Measurements from ENCODE around the gene TPP1. TPM values are rescaled to one million over a fixed set of nuclear protein-coding genes. Genes with fewer than 3 reads are reported as not detected.

TPP1 gene
- total and polyA plus RNA-seq, 11 donors, result 38.5 to 169 (median 79.7) TPM

GRCh38 chr11:6664551-6664950 is 45.3 kb upstream of the TPP1 start:
- Histone ChIP-seq H3K27ac (peak overlapping the region in 4 of 12 donors; percentile 50 to 74 (median 64)), H3K27me3 (no peaks in the 10 kb centered on the region), H3K4me3 (no peak overlapping the region), H3K9me3 (no peaks in the 10 kb centered on the region), H3K4me1 (peaks cover 0 to 20% (median 1%) of the 10 kb centered on the region in 12 donors), H3K36me3 (no peaks in the 10 kb centered on the region)
- ATAC-seq (no peak), DNase-seq (no peak)
- WGBS, 4 donors, result 0 to 45% (median 1%) methylated on average over 1 of the region's 1 CpG
- TF ChIP-seq POLR2A (IDR thresholded peaks at IDR 0.05) (no peak), CTCF (IDR thresholded peaks at IDR 0.05) (no peak)
- intact Hi-C loops (cut with DNase I), result no loop called here

- TF ChIP-seq CTCF (IDR thresholded peaks at IDR 0.05) (no peak), POLR2A (IDR thresholded peaks at IDR 0.05) (no peak)
- intact Hi-C loops (cut with DNase I), result no loop called here
- ATAC-seq (peak in 2 of 4 donors; percentile 28 to 87), DNase-seq (no peak)
- 46 to 84% (median 65%) methylated on average over 2 to 3 of the region's 3 CpGs for WGBS, 4 donors
- H3K9me3 ChIP-seq, result no peaks in the 10 kb centered on the region
- H3K4me3 ChIP-seq, result no peak overlapping the region
- peak overlapping the region in 7 of 12 donors; percentile 11 to 74 (median 50) for H3K27ac ChIP-seq
- H3K4me1 ChIP-seq, result peaks cover 0 to 20% (median 1%) of the 10 kb centered on the region in 12 donors
- no peaks in the 10 kb centered on the region for H3K27me3 ChIP-seq
- no peaks in the 10 kb centered on the region for H3K36me3 ChIP-seq
These were observed 44.7 kb upstream of the TPP1 start for GRCh38 chr11:6663794-6664469.

GRCh38 chr11:6660712-6661111 is 41.5 kb upstream of the TPP1 start:
- DNase-seq, result no peak
- Histone ChIP-seq H3K9me3 (no peaks in the 10 kb centered on the region), H3K27me3 (no peaks in the 10 kb centered on the region), H3K27ac (no peak overlapping the region), H3K4me1 (peaks cover 0 to 30% (median 6%) of the 10 kb centered on the region in 12 donors), H3K4me3 (no peak overlapping the region), H3K36me3 (no peaks in the 10 kb centered on the region)
- no peak for TF ChIP-seq CTCF (IDR thresholded peaks at IDR 0.05)
- TF ChIP-seq POLR2A (IDR thresholded peaks at IDR 0.05), result no peak
- intact Hi-C loops (cut with DNase I), result loop anchor here in 1 of 10 donors (1.0 kb wide), 1 partner anchor 14 kb away; no protein-coding TSS in a partner anchor
- WGBS, 4 donors, result 92 to 96% (median 93%) methylated on average over 3 of the region's 3 CpGs
- ATAC-seq, result no peak

- peaks cover 0 to 5% (median 0%) of the 10 kb centered on the region in 9 donors for H3K27me3 ChIP-seq
- no peaks in the 10 kb centered on the region for H3K36me3 ChIP-seq
- intact Hi-C loops (cut with DNase I), result loop anchor here in 1 of 10 donors (5.0 kb wide), 1 partner anchor 46 kb away; the partner anchor contains the start of gene TAF10
- TF ChIP-seq POLR2A (IDR thresholded peaks at IDR 0.05), result no peak
- TF ChIP-seq CTCF (IDR thresholded peaks at IDR 0.05), result no peak
- ATAC-seq, result no peak
- no peak overlapping the region for H3K4me3 ChIP-seq
- DNase-seq, result no peak
- no peaks in the 10 kb centered on the region for H3K9me3 ChIP-seq
- peaks cover 0 to 35% (median 10%) of the 10 kb centered on the region in 12 donors for H3K4me1 ChIP-seq
- no peak overlapping the region for H3K27ac ChIP-seq
These were observed 39.4 kb upstream of the TPP1 start for GRCh38 chr11:6658647-6659046.
